Stimulated activated CD8-positive, alpha-beta memory T cell treated with anti-CD3 and anti-CD28 coated beads, Interleukin-12 subunit alpha, Interleukin-12 subunit beta, amount 100 ng/mL, for 4 hours (primary cell): ENCODE data around the gene UCP2.

Source experiments
- DNase-seq: peaks from one replicate; pipeline ENCODE4 v3.0.0-alpha.2; 2020; ENCODE audit warnings: low read depth

UCP2 gene

GRCh38 chr11:73971175-73971719, 11.4 kb downstream of the UCP2 start:
- no peak for DNase-seq

GRCh38 chr11:73969991-73970800, 12.4 kb downstream of the UCP2 start:
- no peak for DNase-seq

- DNase-seq, result no peak
Measured at GRCh38 chr11:73969091-73969490, 13.6 kb downstream of the UCP2 start.

- DNase-seq, result no peak
Measured at GRCh38 chr11:73968356-73968966, 14.2 kb downstream of the UCP2 start.

GRCh38 chr11:73965764-73966121, 16.9 kb downstream of the UCP2 start:
- no peak for DNase-seq

GRCh38 chr11:73965076-73965763, 17.4 kb downstream of the UCP2 start:
- DNase-seq, result no peak

- no peak for DNase-seq
Measured at GRCh38 chr11:73963861-73964260, 18.8 kb downstream of the UCP2 start.

- DNase-seq, result no peak
Measured at GRCh38 chr11:73962101-73962705, 20.4 kb downstream of the UCP2 start.

- no peak for DNase-seq
Measured at GRCh38 chr11:73961321-73961720, 21.3 kb downstream of the UCP2 start.

- DNase-seq, result no peak
Measured at GRCh38 chr11:73958521-73959141, 24.0 kb downstream of the UCP2 start.

GRCh38 chr11:73957654-73958361, 24.8 kb downstream of the UCP2 start:
- no peak for DNase-seq

GRCh38 chr11:73956876-73957653, 25.6 kb downstream of the UCP2 start:
- no peak for DNase-seq

GRCh38 chr11:73951797-73952196, 30.8 kb downstream of the UCP2 start:
- no peak for DNase-seq

GRCh38 chr11:73950869-73951710, 31.6 kb downstream of the UCP2 start, which contains the start of gene DNAJB13:
Gene DNAJB13, plus strand, starts transcription at chr11:73951026. Its CDS starts 44 bp downstream, at chr11:73951070.
- no peak for DNase-seq

GRCh38 chr11:73949912-73950311, 32.7 kb downstream of the UCP2 start:
- DNase-seq, result no peak

- DNase-seq, result no peak
Measured at GRCh38 chr11:73949246-73949645, 33.4 kb downstream of the UCP2 start.

GRCh38 chr11:73946798-73947458, 35.7 kb downstream of the UCP2 start:
- DNase-seq, result no peak

- DNase-seq, result no peak
Measured at GRCh38 chr11:73945396-73945795, 37.2 kb downstream of the UCP2 start.

- no peak for DNase-seq
Measured at GRCh38 chr11:73944901-73945300, 37.7 kb downstream of the UCP2 start.
